IMR-90 (cell line): ENCODE results near the gene EML4. TPM values are rescaled to one million over a fixed set of nuclear protein-coding genes. Genes with fewer than 3 reads are reported as not detected.

Source experiments
- ATAC-seq: fragments of 200-7000 bp; cut with Tn5 transposase; 2 replicates; pipeline ENCODE4 v1.9.1; 2020; ENCODE audit warnings: low read depth, mild to moderate bottlenecking, moderate library complexity
- BruUV-seq: library from RNA; stranded (reverse); fragments of 400-500 nt; replicated peaks from 2 replicates; lab custom pipeline; 2021; lab: Mats Ljungman, UMichigan
- CTCF ChIA-PET: fragments of 300-600 bp; formaldehyde crosslinking; extraction: SDS; loops from one replicate; lab custom pipeline; 2021; ENCODE audit warnings: antibody characterized with exemption; lab: Yijun Ruan, JAX
- POLR2A ChIA-PET: fragments of 300-600 bp; sonication (Branson Sonifier 250); formaldehyde crosslinking; loops from one replicate; lab custom pipeline; 2022; ENCODE audit warnings: antibody characterized with exemption; ENCODE audit not compliant: unreplicated experiment; lab: Charles Lee
- DNase-seq: peaks from one replicate; pipeline ENCODE4 v3.0.0; 2013
- H2AFZ ChIP-seq: replicated peaks from 2 replicates; pipeline ENCODE3; 2013; ENCODE audit warnings: low read length, mild to moderate bottlenecking; ENCODE audit not compliant: poor library complexity
- H2AK5ac ChIP-seq: 2 replicates; pipeline ENCODE4 v1.6.1; 2013; ENCODE audit warnings: low read depth, low read length, inconsistent platforms
- H2AK9ac ChIP-seq: replicated peaks from 2 replicates; pipeline ENCODE3; 2013; ENCODE audit warnings: mild to moderate bottlenecking, low read depth, low read length, moderate library complexity; ENCODE audit not compliant: poor library complexity
- H2BK120ac ChIP-seq: 2 replicates; pipeline ENCODE4 v1.6.1; 2013; ENCODE audit warnings: low read depth, low read length, inconsistent platforms
- H2BK15ac ChIP-seq: 3 replicates; pipeline ENCODE4 v1.6.1; 2013; ENCODE audit warnings: low read depth, low read length, inconsistent platforms
- H2BK20ac ChIP-seq: 2 replicates; pipeline ENCODE4 v1.6.1; 2013; ENCODE audit warnings: low read depth, mild to moderate bottlenecking, inconsistent platforms, low read length, moderate library complexity
- H2BK5ac ChIP-seq: 2 replicates; pipeline ENCODE4 v1.6.1; 2013; ENCODE audit warnings: mild to moderate bottlenecking, low read depth, low read length, inconsistent platforms; ENCODE audit not compliant: poor library complexity, severe bottlenecking
- H3K14ac ChIP-seq: replicated peaks from 2 replicates; pipeline ENCODE4 v1.6.1; 2013; ENCODE audit warnings: low read depth, low read length, inconsistent platforms
- H3K18ac ChIP-seq: 2 replicates; pipeline ENCODE4 v1.6.1; 2013; ENCODE audit warnings: low read depth, low read length, control low read depth
- H3K23ac ChIP-seq: 2 replicates; pipeline ENCODE4 v1.6.1; 2013; ENCODE audit warnings: low read depth, low read length, inconsistent platforms
- H3K27ac ChIP-seq: 2 replicates; pipeline ENCODE4 v1.5.1; 2013; ENCODE audit warnings: mild to moderate bottlenecking, control low read depth, low read length; ENCODE audit not compliant: insufficient read depth
- H3K27me3 ChIP-seq: 2 replicates; pipeline ENCODE4 v1.6.1; 2013; ENCODE audit warnings: low read length; ENCODE audit not compliant: control insufficient read depth, insufficient read depth
- H3K36me3 ChIP-seq: 2 replicates; pipeline ENCODE4 v1.6.1; 2013; ENCODE audit warnings: low read length, mixed read lengths; ENCODE audit not compliant: control insufficient read depth, insufficient read depth
- H3K4ac ChIP-seq: 2 replicates; pipeline ENCODE4 v1.6.1; 2013; ENCODE audit warnings: low read depth, low read length, inconsistent platforms
- H3K4me1 ChIP-seq: 2 replicates; pipeline ENCODE4 v1.6.1; 2013; ENCODE audit warnings: low read length, mixed read lengths; ENCODE audit not compliant: control insufficient read depth, insufficient read depth
- H3K4me2 ChIP-seq: 2 replicates; pipeline ENCODE4 v1.6.1; 2013; ENCODE audit warnings: low read depth, mild to moderate bottlenecking, control low read depth, low read length, moderate library complexity
- H3K4me3 ChIP-seq: 2 replicates; pipeline ENCODE4 v1.5.1; 2013; ENCODE audit warnings: low read depth, mild to moderate bottlenecking, control low read depth, low read length, moderate library complexity; ENCODE audit not compliant: insufficient read depth
- H3K56ac ChIP-seq: 2 replicates; pipeline ENCODE4 v1.6.1; 2013; ENCODE audit warnings: low read length, inconsistent platforms; ENCODE audit not compliant: insufficient read depth; ENCODE audit errors: extremely low read depth
- H3K79me1 ChIP-seq, 2 experiments: 2 replicates each; pipeline ENCODE4 v1.6.1; 2013; ENCODE audit warnings: low read length in 2 of 2, inconsistent platforms in 1 of 2, low read depth in 1 of 2
- H3K9ac ChIP-seq: 2 replicates; pipeline ENCODE4 v1.6.1; 2013; ENCODE audit warnings: low read depth, low read length, control low read depth
- H3K9me1 ChIP-seq: 2 replicates; pipeline ENCODE4 v1.6.1; 2013; ENCODE audit warnings: low read length, inconsistent platforms; ENCODE audit not compliant: insufficient read depth
- H3K9me3 ChIP-seq: 2 replicates; pipeline ENCODE4 v1.6.1; 2013; ENCODE audit warnings: low read length; ENCODE audit not compliant: control insufficient read depth, insufficient read depth
- H4K20me1 ChIP-seq: 2 replicates; pipeline ENCODE4 v1.6.1; 2013; ENCODE audit warnings: low read length, inconsistent platforms; ENCODE audit not compliant: insufficient read depth
- H4K5ac ChIP-seq: 2 replicates; pipeline ENCODE4 v1.6.1; 2013; ENCODE audit warnings: mild to moderate bottlenecking, low read depth, low read length, control low read depth
- H4K8ac ChIP-seq, 2 experiments: 2 replicates each; pipeline ENCODE4 v1.6.1; 2013; ENCODE audit warnings: low read depth in 2 of 2, low read length in 2 of 2, control low read depth in 1 of 2, inconsistent platforms in 1 of 2
- H4K91ac ChIP-seq: 2 replicates; pipeline ENCODE4 v1.6.1; 2013; ENCODE audit warnings: low read depth, low read length, inconsistent platforms; ENCODE audit not compliant: insufficient read depth
- BHLHE40 ChIP-seq: fragments of 150-350 bp; IDR thresholded peaks from 2 replicates; pipeline ENCODE4 v1.6.1; 2016; ENCODE audit warnings: mild to moderate bottlenecking, low read depth, low read length
- CEBPB ChIP-seq: IDR thresholded peaks from 2 replicates; pipeline ENCODE4 v1.6.1; 2012; ENCODE audit warnings: low read depth, low read length, improper control_type of control experiment
- CHD1 ChIP-seq: IDR thresholded peaks from 2 replicates; pipeline ENCODE4 v1.6.1; 2012; ENCODE audit warnings: low read depth, low read length, improper control_type of control experiment
- ELK1 ChIP-seq: fragments of 150-350 bp; IDR thresholded peaks from 2 replicates; pipeline ENCODE4 v1.6.1; 2016; ENCODE audit warnings: low read depth, mild to moderate bottlenecking, low read length, moderate library complexity, borderline replicate concordance
- FOS ChIP-seq: fragments of 150-350 bp; IDR thresholded peaks from 2 replicates; pipeline ENCODE4 v1.6.1; 2016; ENCODE audit warnings: low read depth, low read length
- MAZ ChIP-seq: IDR thresholded peaks from 2 replicates; pipeline ENCODE4 v1.6.1; 2012; ENCODE audit warnings: low read depth, mild to moderate bottlenecking, low read length, improper control_type of control experiment, moderate library complexity, borderline replicate concordance
- NFE2L2 ChIP-seq: fragments of 150-350 bp; IDR thresholded peaks from 2 replicates; pipeline ENCODE4 v1.6.1; 2016; ENCODE audit warnings: low read depth, mild to moderate bottlenecking, low read length
- RCOR1 ChIP-seq: IDR thresholded peaks from 2 replicates; pipeline ENCODE4 v1.6.1; 2012; ENCODE audit warnings: mild to moderate bottlenecking, low read length, improper control_type of control experiment; ENCODE audit not compliant: insufficient replicate concordance
- SMC3 ChIP-seq: fragments of 150-350 bp; IDR thresholded peaks from 2 replicates; pipeline ENCODE4 v1.6.1; 2016; ENCODE audit warnings: low read depth, mild to moderate bottlenecking, antibody characterized with exemption, low read length, moderate library complexity
- USF2 ChIP-seq: fragments of 150-350 bp; IDR thresholded peaks from 2 replicates; pipeline ENCODE4 v1.6.1; 2017; ENCODE audit warnings: mild to moderate bottlenecking, antibody characterized with exemption, low read length, low read depth
- WGBS, 2 experiments: methylation state at CpG; one replicate each; pipeline versions ENCODE4 v1.1.5 to v1.1.7; 2013; ENCODE audit warnings: missing lambda C conversion rate in 2 of 2; ENCODE audit not compliant: insufficient read length in 1 of 2; ENCODE audit errors: extremely low coverage in 2 of 2; 5-methylcytosine and 5-hydroxymethylcytosine counted together
- dilution Hi-C: fragments of 300-500 bp; cut with HindIII; formaldehyde crosslinking; loops from one replicate; pipeline ENCODE4 v1.14.3; 2018; ENCODE audit warnings: low sequenced_read_pairs; ENCODE audit not compliant: unreplicated experiment
- in situ Hi-C: fragments of 300-500 bp; cut with MboI; formaldehyde crosslinking; loops from 3 replicates; pipeline ENCODE4 v1.14.3; 2019; ENCODE audit warnings: low sequenced_read_pairs, inconsistent platforms, mixed read lengths
- intact Hi-C: fragments of 100-400 bp; cut with micrococcal nuclease; formaldehyde crosslinking; loops from 2 replicates; pipeline ENCODE4 v1.10.0; 2022
- polyA plus RNA-seq, 3 experiments: library from polyadenylated mRNA; depleted of rRNA; stranded (reverse); fragments of >200 nt; gene quantifications; 2 replicates each; pipeline ENCODE4 v1.2.3, GENCODE V29; 2012; ENCODE audit warnings: low replicate concordance in 1 of 3
- total RNA-seq: library from RNA; depleted of rRNA; stranded (reverse); fragments of >200 nt; gene quantifications from 2 replicates; pipeline ENCODE4 v1.2.3, GENCODE V29; 2012

EML4 gene
- total and polyA plus RNA-seq, 2 of the 4 experiments (the other 2 are of a cell fraction): 29.7 to 73.7 TPM

GRCh38 chr2:42239811-42240210 lies 70.7 kb downstream of the EML4 start:
- Histone ChIP-seq H2BK120ac (no peak overlapping the region), H3K4me2 (no peak overlapping the region), H2AK9ac (no peak overlapping the region), H3K4me3 (no peak overlapping the region), H3K4me1 (peaks cover 2% of the 10 kb centered on the region), H4K8ac (no peak overlapping the region), H4K5ac (no peak overlapping the region), H4K91ac (no peak overlapping the region), H3K23ac (no peak overlapping the region), H3K9ac (no peak overlapping the region), H2BK20ac (no peak overlapping the region), H3K79me1 (peaks cover 38 to 54% of the 10 kb centered on the region in 2 experiments), H2AK5ac (no peak overlapping the region), H3K27ac (no peak overlapping the region), H2BK15ac (no peak overlapping the region), H3K27me3 (no peaks in the 10 kb centered on the region), H3K4ac (no peak overlapping the region), H3K56ac (no peak overlapping the region), H4K20me1 (peaks cover 3% of the 10 kb centered on the region; the same call in 1 of the 2 replicates), H3K18ac (no peak overlapping the region), H2AFZ (no peak overlapping the region), H3K36me3 (no peaks in the 10 kb centered on the region), H2BK5ac (no peak overlapping the region), H3K9me3 (no peaks in the 10 kb centered on the region), H3K14ac (no peak overlapping the region), H3K9me1 (peaks cover 3% of the 10 kb centered on the region)
- dilution Hi-C loops (no loop called here), intact Hi-C loops (loop anchor here (2.0 kb wide), 1 partner anchor 143 kb away; no protein-coding TSS in a partner anchor), in situ Hi-C loops (no loop called here)
- CTCF ChIA-PET: interaction anchor here (1.4 kb wide), 1 partner anchor 144 kb away, joined by 3 read pairs; no protein-coding TSS in a partner anchor
- WGBS, 2 experiments: no CpG with 5 or more reads among the region's 1 CpG
- POLR2A ChIA-PET: no interaction called here
- no peak for DNase-seq
- no peak for ATAC-seq
- TF ChIP-seq ELK1 (no peak), NFE2L2 (no peak), CEBPB (no peak), SMC3 (no peak), RCOR1 (no peak), CHD1 (no peak), BHLHE40 (no peak), FOS (no peak), MAZ (no peak), USF2 (no peak)
- no TSS peak for BruUV-seq
